GDM1 (cell line): ENCODE measurements around the gene TBCCD1.
"Not testable (repeated sequence)": the region's sequence is repeated elsewhere in the genome, so short reads cannot be mapped to it uniquely, and the experiment has no call there.

ENCODE experiments used
- DNase-seq: peaks from one replicate; lab custom pipeline; 2025; lab: John Stamatoyannopoulos, UW

Gene TBCCD1

DNA sequence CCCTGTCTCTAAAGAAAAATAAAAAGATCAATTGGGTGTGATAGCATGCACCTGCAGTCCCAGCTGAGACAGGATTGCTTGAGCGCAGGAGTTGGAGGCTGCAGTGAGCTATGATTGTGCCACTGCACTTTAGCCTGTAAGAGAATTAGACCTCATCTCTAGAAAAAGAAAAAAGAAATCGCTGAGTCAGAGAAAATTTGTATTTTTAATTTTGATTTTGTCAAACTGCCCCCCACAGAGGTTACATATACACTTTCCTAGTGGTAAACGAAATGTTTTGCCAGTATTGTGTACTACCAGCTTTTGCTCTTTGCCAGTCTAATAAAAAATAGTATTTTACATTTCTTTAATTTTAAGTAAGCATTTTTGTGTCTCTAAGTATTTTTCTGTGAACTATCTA lies 17.6 kb downstream of the TBCCD1 start:
- no peak for DNase-seq

DNA sequence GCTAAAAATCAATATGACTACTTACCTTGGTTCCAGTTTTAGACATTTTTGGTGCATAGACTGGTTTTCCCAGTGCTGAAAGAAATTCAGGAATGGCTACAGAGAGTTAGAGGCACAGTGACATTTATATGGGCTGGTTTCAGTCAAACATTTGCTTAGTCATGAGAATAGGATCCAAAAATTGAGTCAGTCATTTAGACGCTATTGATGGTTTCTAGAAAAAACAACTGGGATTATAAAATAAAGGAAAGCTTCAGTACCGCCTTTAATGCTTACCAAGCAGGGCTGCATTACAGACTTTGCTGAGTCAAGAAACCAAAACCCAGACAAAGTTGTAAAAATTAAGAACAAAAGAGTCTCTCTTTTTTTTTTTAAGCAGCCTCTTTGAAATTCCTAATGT lies 22.9 kb downstream of the TBCCD1 start, which contains the start of gene CRYGS:
Gene CRYGS, minus strand, starts transcription at position 100 of the 400 bp plus-strand sequence. Its CDS starts 54 bp downstream, at position 46.
- DNase-seq, result no peak

DNA sequence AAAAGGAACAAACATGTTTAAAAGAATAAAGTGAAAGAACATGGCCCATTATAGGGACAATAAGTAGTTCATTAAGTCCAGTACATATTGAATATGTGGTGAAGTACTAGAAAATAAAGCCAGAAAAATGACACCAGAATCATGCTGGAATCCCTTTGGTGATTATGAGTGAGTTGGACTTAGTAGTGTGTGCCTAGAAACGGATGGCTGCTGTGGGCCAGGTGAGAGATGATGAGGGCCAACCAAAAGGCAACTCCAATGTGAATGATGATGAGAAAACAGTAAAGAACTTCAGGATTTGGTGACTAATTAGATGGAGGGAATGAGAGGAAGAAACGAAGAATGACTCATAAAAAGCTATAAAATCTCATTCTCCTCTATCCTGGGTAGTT lies 26.3 kb downstream of the TBCCD1 start:
- no peak for DNase-seq

DNA sequence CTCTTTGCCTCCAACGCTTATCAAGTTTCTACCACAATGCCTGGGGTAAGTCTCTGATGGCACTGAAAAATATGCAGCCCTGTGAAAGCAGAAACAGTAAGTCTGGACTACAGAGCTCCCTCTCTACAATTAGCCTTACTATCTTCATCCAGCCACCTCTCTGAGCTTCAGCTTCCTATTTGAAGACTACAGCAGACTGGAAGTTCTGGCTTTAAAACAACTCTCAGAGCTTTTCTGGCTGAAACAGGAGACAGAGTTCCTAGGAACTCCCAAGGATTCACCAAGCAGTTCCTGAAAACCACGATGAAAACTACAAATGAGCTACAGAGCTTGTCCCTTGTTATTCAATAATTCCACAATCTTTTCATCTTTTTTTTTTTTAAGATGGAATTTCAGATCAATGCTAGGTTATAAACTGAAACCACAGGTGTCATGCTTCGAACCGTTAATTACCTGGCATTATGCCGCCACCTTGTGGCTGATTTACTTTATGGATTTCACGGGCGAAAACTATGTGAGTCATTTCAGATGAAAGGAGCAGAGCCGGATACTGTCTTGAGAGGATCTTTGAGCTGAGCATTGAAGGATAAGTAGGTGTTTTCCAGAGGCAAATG lies 26.8 kb downstream of the TBCCD1 start:
- peak; percentile 59 for DNase-seq

DNA sequence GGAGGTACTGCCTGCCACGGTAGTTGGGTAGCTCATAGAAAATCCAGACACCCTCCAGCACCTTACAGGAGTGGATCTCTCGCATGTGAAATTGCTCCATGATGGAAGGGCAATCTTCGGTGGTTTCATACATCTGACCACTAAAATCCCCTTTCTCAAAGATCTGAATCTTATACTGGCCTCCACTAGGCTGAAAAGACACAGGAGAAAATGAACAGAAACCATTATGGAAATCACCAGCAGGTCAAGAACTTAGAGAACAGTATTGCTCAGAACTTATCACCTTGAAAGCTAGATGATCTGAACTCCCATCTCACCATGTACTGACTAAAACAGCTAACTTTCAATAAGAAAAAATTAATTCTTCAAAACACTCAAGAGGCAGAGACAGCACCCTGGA lies 28.4 kb downstream of the TBCCD1 start:
- no peak for DNase-seq

DNA sequence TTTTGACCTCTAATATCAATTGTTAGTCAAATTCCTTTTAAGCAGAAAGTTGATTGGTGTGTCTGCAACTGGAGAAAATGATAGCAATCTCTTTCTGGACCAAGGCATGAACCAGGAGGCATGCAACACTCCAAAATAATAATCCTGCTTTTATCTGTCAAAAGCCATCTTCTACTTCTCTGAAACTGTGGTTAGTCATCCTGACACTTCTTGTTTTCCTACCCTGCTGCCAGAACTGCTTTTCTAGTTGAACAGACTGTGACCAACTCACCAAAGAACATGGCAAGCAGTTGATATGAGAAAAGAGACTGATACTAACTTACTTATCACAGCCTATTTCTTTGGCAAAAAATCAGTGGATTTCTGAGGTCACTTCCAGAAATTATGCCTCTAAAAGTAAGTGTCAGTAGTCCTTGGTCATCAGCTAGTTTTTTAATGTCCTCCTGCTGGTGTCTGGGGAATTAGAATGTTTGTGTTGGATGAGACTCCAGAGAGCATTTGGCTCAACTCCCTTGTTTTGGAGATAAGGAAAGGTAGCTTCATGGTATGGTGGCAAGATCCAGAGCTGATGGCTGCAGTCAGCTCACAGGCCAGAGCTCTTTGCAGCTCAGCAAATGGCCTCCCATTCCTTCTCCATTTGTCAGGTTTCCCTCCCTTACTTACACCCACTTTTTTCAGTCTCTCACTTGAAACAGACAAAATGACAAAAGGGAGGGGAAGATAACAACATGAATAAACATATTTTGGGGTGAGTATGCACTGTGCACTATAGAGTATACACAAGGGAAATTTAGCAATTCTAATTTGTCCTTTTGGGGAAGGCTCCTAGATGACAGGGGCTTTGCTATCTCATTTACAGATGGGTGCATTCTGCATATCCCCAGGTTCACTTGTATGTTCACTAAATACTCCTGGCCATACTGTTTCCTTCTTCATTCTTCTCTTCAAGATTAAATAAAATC lies 30.0 kb downstream of the TBCCD1 start:
- peak; percentile 17 for DNase-seq

DNA sequence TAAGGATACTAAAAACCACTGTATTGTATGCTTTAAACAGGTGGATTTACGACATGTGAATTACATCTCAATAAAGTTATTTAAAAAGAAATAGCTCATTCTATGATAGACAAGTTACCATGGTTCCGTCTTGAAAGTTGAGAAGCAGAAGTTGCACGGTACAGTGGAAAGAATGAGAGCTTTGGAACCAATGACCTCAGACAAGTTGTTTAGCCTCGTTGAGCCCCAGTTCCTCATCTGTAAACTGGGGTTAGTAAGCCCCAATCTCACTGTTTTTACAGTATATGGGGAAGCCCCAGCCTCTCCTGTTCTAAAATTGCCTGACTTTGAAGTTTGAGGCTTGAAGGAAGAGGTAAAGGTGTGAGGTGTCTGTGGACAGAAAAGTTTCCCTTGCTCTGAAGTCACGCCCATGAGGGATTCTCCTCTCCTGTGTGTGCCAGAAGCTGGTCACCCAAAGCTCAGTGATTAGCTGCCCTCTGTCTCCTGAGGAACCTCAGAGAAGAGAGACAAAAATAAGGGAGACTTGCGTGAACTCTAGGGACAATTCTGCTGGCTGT lies 32.9 kb downstream of the TBCCD1 start:
- DNase-seq, result no peak

DNA sequence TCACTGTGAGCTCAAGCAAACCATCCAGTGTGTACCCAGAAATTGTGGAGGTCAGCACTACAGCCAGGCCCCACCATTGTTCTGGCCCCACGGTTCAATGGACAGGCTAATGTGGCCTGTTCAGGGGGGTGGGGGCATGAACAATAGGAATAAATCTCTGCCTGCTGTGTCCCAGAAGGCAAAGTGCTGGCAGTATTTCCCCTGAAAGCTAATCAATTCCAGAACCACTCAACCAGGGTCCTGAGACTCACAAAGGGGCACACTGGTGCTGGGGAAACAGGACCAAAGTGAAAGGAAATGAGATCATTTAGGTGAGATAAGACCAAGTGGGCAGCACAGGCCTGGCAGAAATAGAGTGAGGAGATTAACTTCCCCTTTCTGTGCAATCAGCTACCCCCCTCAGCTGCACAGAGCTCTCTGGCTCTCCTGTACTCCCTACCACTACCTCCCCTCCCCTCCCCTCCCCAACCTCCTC lies 34.5 kb downstream of the TBCCD1 start:
- DNase-seq, result peak; percentile 21

DNA sequence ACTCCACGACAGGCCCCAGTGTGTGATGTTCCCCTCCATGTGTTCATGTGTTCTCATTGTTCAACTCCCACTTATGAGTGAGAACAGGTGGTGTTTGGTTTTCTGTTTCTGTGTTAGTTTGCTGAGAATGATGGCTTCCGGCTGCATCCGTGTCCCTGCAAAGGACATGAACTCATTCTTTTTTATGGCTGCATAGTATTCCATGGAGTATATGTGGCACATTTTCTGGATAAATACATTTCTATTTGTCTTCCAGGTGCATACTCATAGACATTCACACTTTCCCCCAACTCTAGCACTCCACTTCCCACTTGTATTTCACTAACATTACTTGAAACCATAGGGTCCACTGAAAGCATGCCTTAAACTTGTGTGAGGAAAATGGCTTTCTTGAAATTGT lies 35.4 kb downstream of the TBCCD1 start:
- DNase-seq, result not testable (repeated sequence)

DNA sequence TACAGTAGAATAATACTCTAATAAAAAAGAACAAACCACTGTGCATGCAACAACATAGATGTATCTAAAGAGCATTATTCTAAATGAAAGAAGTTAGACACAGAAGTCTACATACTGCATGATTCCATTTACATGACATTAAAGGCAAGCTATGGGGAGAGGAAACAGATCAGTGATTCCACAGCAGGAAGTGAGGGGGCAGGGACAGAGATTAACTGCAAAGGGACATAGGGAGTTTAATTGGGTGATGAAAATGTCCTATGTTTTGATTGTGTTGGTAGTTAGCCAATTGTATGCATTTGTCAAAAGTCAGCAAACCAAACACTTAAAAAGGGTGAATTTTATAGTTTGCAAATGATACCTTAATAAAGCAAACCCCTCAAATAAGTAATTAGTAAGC lies 36.7 kb downstream of the TBCCD1 start:
- DNase-seq, result no peak

DNA sequence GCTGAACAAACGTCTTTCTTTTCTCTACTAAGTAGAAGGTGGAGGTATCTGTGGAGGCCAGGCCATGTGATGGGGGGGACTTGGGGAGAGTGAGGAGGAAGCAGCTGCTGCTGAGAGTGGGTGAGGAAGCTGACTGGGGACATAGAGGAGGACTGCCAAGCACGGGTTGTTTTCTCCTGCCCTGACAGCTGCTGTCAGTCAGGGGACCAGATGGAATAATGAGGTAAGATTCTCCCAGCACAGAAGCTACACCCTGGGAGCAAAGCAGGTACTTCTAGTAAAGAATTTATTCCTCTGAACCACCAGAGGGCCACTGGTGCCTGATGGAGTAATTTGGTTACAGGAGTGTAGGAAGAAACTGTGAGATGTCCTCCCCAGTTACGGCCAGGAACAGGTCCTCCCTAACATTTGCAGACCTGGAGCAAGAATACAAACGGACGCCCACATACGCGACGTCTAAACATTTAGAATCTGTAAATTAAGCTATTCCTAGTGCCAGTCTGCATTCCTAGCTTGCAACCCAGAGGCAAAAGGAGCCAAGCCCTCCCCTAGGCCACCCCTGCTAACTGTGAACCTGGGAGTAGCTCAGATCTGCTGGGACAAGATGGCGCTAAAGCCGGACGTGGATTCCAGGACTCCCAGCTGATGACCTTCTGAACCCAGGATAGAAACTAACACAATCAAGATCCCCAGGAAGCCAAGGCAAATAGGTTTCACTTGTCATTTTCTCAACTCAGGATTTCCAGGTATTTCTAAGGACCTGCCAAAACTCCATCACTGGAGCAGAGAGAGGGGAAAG lies 37.7 kb downstream of the TBCCD1 start:
- DNase-seq, result peak; percentile 60

DNA sequence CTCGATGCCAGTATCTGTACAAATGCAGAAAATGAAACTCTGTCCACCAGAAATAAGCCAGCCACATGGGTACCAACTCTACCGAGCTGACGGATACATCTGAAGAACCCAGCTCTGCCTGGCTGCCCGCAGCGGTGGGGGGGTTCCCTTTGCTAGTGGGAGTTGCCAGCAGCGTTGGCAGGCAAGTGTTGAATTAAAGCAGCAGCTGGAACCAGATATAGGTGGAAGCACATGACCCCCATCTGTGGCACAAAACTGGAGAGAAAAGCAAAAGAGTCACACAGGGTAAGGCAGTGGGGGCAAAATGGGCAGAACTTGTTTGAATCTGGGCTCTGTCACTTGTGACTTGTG lies 40.9 kb downstream of the TBCCD1 start:
- no peak for DNase-seq

DNA sequence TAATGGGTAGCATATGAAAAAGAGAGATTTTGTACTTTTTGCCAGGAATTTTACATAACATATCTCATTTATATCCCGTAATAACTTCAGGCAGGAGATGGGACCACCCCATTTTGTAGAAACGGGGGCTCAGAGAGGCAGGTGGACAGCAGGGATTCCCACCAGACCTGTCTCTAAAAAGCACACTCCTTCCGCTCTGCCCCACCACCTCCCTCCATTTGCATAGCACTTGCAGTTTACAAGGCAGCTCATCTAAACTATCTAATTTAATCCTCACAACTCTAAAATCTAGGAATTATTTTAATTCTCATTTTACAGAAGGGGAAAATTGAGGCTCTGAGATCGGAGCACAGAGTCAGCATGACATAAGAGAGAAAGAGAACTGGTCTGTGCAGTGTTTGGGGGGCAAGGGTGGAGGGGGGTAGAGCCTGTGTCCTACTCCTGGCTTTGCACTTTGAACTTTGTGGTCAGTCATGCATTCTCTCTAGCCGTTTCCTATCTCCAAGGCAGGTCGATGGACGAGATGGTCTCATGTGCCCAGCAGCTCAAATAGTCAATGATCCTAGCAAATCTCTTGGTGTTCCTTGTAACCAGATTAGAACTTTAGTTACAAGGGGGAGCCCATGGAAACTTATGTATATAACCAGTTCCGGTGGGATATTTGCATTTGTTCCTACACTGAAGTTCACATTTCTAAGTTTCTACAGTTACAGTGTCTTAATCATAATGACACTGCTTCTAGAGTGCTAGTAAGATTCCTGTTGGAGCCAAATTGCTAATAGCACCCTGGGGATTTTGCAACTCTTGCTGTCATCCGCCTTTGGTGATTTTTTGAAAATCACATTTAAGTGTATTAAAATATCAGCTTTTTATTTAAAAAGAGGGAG lies 41.5 kb downstream of the TBCCD1 start:
- no peak for DNase-seq

DNA sequence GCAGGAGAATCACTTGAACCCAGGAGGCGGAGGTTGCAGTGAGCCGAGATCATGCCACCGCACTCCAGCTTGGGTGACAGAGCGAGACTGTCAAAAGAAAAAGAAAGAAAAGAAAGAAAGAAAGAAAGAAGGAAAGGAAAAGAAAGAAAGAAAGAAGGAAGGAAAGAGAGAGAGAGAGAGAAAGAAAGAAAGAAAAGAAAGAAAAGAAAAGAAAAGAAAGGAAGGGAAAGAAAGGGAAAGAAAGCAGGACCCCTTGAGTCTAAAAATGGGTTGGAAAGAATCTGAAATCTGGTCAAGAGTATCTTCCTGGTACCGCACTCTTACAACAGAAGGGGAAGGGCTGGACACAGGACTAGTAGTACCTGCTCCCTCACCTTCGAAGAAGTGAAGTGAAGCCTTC lies 42.5 kb downstream of the TBCCD1 start:
- no peak for DNase-seq

DNA sequence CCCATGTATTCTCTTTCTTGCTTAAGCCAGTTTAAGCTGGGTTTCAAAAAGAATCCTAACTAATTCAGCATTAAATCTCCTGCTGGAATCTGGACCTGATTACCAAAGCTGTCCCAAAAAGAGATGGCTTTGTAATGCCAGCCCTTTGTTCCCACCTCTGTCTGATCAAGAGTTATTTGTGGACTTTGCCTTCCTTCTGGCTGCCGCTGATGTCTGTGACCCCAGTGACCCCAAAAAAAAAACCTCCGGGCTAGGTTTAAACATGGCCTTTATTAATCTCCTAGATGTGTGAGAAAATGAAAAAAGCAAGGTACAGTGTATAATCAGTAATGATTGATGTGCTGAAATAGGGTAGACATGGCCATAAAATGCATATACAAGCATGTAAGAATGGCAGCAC lies 43.7 kb downstream of the TBCCD1 start:
- DNase-seq, result no peak

DNA sequence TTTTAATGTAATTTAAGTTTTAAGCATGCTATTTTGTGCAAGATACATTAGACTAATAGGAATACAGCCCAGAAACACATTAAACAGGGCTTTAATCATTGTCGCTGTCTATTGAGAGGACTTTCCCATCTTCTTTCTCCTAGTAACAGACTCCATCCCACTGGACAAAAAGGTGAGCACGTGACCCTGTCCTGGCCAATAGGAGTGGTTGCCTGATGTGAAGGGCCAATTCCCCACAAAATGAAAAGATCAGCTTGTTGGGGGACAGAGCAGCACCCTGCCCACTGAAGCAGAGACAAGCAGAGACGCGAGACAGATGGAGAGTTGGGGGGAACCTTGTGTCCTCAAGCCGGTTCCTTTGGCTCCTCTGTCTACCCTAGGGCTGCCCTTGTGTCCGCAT lies 44.1 kb downstream of the TBCCD1 start:
- no peak for DNase-seq

DNA sequence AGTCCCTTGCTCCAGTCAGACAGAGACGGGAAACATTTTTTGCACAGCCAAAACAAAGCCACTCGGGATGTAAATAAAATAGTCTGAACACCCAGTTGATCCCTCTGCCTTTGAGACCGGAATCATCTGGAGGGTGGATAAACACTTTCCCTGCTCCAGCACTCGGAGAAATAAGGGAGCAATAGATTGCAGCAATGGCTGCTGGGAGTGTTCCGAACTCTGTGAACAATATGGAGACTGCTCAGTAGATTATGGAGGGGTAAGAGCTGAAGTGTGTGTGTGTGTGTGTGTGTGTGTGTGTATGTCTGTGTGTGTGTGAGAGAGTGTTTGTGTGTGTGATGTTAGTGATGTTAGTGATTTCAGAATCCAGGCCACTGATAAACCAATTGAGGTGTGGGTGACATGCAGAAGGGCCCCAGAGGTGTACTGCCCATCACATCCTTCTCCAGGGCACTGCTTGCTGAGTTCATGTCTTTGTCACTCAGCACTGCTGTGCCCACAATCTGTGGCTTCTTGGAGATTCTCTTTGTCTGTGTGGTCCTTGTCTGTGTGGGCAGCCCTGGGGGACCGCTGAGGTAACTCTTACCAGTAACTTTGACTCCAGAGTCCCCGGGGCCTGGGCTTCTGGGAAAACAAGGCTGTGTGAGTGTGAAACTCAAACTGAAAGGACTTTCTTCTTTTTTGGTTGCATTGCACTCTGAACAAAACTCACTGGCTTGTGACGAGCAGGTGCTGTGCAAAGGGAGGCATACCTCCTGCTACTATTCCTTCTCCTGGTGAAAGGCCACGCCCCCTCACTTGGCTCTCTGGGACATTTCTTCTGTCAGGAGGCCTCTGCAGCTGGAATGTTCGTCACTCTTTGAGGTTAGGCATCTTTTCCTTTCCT lies 45.9 kb downstream of the TBCCD1 start:
- DNase-seq, result no peak

DNA sequence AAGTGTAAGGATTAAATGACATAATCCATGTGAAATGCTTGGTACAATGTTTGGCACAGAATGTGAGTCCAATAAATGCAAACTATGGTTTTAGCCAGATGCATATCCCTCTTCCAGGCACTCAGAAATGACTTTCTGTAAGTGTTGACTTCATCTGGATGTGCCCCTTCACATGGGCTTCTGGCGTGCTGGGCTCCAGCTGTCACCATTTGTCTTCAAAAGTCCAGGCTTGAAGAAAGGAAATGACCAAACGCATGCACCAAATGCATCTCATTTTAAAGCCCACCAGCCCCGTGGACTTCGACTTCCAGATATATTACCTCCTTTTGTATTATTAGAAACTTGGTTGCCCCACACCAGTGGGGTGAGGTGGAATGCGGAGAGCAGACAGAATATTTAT lies 46.7 kb downstream of the TBCCD1 start:
- no peak for DNase-seq

DNA sequence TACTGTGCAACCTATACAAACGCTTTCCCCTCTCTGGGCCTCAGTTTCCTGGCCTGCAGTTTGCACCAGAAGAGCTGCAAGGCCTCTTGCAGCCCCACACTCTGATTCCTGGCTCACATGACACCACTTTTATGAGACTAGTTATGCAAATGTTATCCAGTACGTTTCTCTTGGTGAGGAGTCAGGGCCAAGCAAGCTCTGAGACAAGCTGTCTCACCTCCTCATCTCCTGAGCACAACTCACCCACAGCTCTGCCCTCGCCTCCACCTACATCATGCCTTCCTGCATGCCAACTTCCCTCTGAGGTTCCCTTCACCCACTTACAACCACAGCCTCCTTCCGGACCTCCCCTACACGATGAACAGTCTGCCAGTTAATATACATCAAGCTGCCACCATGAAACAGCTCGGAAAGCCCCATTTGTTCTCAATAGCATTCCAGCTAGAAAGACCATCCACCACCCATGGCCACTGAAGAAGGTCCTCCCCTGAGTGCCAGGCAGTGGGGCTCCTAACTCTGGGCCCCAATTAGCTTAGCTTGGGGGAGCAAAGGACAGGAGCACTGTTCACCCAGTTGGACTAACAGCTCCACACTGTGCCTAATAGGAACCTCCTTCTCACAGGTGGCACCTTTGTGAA lies 48.0 kb downstream of the TBCCD1 start:
- DNase-seq, result peak; percentile 84

DNA sequence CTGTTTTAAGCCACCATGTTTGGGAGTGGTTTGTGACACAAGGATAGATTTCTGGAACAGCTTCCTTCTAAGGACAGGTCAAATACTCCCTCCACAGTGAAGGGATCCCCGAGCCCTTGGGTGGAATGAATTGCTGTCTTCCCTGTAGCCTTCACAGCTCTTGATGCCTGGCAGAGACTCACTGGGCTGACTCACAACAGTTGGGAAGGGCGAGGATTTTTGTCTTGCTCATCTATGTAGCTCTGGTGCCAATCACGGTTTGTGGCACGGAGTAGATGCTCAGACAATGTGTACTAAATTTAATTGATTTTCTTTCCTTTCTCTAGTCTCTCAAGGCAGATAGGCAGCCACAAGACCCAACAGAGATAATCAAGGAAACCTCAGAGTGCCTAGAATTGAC lies 49.9 kb downstream of the TBCCD1 start:
- no peak for DNase-seq
